Measurements from ENCODE around the gene ECSIT.

ECSIT gene

GRCh38 chr19:11558881-11559828, 30.2 kb upstream of the ECSIT start, which contains the start of gene ELOF1:
TSS of gene ELOF1 (minus strand) at chr19:11559230. CDS start at chr19:11554347, 4,883 bp downstream.
- Mint-ChIP-seq H3K9me3 (no peaks in the 10 kb centered on the region), H3K4me1 (peaks cover 27% of the 10 kb centered on the region), H3K36me3 (ENCODE audit: low read depth) (peaks cover 12% of the 10 kb centered on the region), H3K27me3 (ENCODE audit: low read depth) (no peaks in the 10 kb centered on the region), H3K27ac (peak within 1 kb of the TSS; percentile 59 to 91 (median 89)), H3K4me3 (peak within 1 kb of the TSS; percentile 92 to 98 (median 98))
- peak in 1 of 3 experiments; percentile 14 for TF ChIP-seq CTCF (IDR thresholded peaks at IDR 0.05; ENCODE audit: unreplicated experiment in 3 of 3)

- H3K4me3 Mint-ChIP-seq, result peak overlapping the region; percentile 92 to 98 (median 98)
- TF ChIP-seq CTCF (IDR thresholded peaks at IDR 0.05; ENCODE audit: unreplicated experiment in 3 of 3), result no peak
- peaks cover 27% of the 10 kb centered on the region for H3K4me1 Mint-ChIP-seq
- H3K27me3 Mint-ChIP-seq (ENCODE audit: low read depth), result no peaks in the 10 kb centered on the region
- peaks cover 15% of the 10 kb centered on the region for H3K36me3 Mint-ChIP-seq (ENCODE audit: low read depth)
- H3K9me3 Mint-ChIP-seq, result no peaks in the 10 kb centered on the region
- no peak overlapping the region for H3K27ac Mint-ChIP-seq
Measured at GRCh38 chr19:11556634-11557420, 27.9 kb upstream of the ECSIT start.

- H3K27me3 Mint-ChIP-seq (ENCODE audit: low read depth), result no peaks in the 10 kb centered on the region
- TF ChIP-seq CTCF (IDR thresholded peaks at IDR 0.05; ENCODE audit: unreplicated experiment in 3 of 3), result no peak
- H3K9me3 Mint-ChIP-seq, result no peaks in the 10 kb centered on the region
- no peak overlapping the region for H3K27ac Mint-ChIP-seq
- H3K4me1 Mint-ChIP-seq, result peaks cover 21% of the 10 kb centered on the region
- peak overlapping the region; percentile 41 to 80 (median 79) for H3K4me3 Mint-ChIP-seq
- peaks cover 15% of the 10 kb centered on the region for H3K36me3 Mint-ChIP-seq (ENCODE audit: low read depth)
Measured at GRCh38 chr19:11555246-11555645, 26.3 kb upstream of the ECSIT start.

GRCh38 chr19:11554160-11554559, 25.2 kb upstream of the ECSIT start:
- Mint-ChIP-seq H3K4me1 (peaks cover 17% of the 10 kb centered on the region), H3K36me3 (ENCODE audit: low read depth) (peaks cover 15% of the 10 kb centered on the region), H3K27ac (no peak overlapping the region), H3K4me3 (peak overlapping the region in 1 of 3 experiments; percentile 32), H3K27me3 (ENCODE audit: low read depth) (no peaks in the 10 kb centered on the region), H3K9me3 (no peaks in the 10 kb centered on the region)
- no peak for TF ChIP-seq CTCF (IDR thresholded peaks at IDR 0.05; ENCODE audit: unreplicated experiment in 3 of 3)

- Mint-ChIP-seq H3K4me3 (no peak overlapping the region), H3K9me3 (no peaks in the 10 kb centered on the region), H3K36me3 (ENCODE audit: low read depth) (peaks cover 15% of the 10 kb centered on the region), H3K4me1 (peaks cover 9% of the 10 kb centered on the region), H3K27me3 (ENCODE audit: low read depth) (no peaks in the 10 kb centered on the region), H3K27ac (no peak overlapping the region)
- TF ChIP-seq CTCF (IDR thresholded peaks at IDR 0.05; ENCODE audit: unreplicated experiment in 3 of 3), result no peak
Measured at GRCh38 chr19:11552666-11553372, 23.9 kb upstream of the ECSIT start.

Data from nephron (organoid).